Activated CD8-positive, alpha-beta T cell treated with anti-CD3 and anti-CD28 coated beads for 36 hours (primary cell): ENCODE data around the gene TUBB4A. TPM values are rescaled to one million over a fixed set of nuclear protein-coding genes. Genes with fewer than 3 reads are reported as not detected.

Source experiments
- ATAC-seq: fragments of 200-7000 bp; cut with Tn5 transposase; one replicate; pipeline ENCODE4 v1.10.0; 2021; ENCODE audit warnings: mild to moderate bottlenecking, moderate library complexity
- CTCF ChIA-PET: fragments of 350-600 bp; sonication (Branson Sonifier 250); formaldehyde crosslinking; loops from one replicate; lab custom pipeline; 2021; ENCODE audit warnings: antibody characterized with exemption; lab: Charles Lee
- POLR2A ChIA-PET: fragments of 350-600 bp; sonication (Branson Sonifier 250); formaldehyde crosslinking; loops from one replicate; lab custom pipeline; 2021; ENCODE audit warnings: antibody characterized with exemption; lab: Charles Lee
- DNase-seq: peaks from one replicate; pipeline ENCODE4 v3.0.0-alpha.2; 2020
- H3K27ac Mint-ChIP-seq: one replicate; pipeline ENCODE4 v1.8.0; 2021; ENCODE audit warnings: mild to moderate bottlenecking, mixed read lengths
- H3K27me3 Mint-ChIP-seq: one replicate; pipeline ENCODE4 v1.8.0; 2021; ENCODE audit warnings: mixed read lengths
- H3K36me3 Mint-ChIP-seq: one replicate; pipeline ENCODE4 v1.8.0; 2021; ENCODE audit warnings: low read depth, mixed read lengths
- H3K4me1 Mint-ChIP-seq: one replicate; pipeline ENCODE4 v1.8.0; 2021; ENCODE audit warnings: low read depth, mixed read lengths
- H3K4me3 Mint-ChIP-seq: one replicate; pipeline ENCODE4 v1.8.0; 2021; ENCODE audit warnings: mild to moderate bottlenecking, moderate library complexity, mixed read lengths
- H3K9me3 Mint-ChIP-seq: one replicate; pipeline ENCODE4 v1.8.0; 2021; ENCODE audit warnings: mixed read lengths
- CTCF ChIP-seq: fragments of 200-600 bp; IDR thresholded peaks from one replicate; pipeline ENCODE4 v1.8.0; 2022; ENCODE audit warnings: antibody characterized with exemption, mild to moderate bottlenecking
- intact Hi-C: fragments of 100-400 bp; cut with micrococcal nuclease; formaldehyde crosslinking; loops from one replicate; pipeline ENCODE4 v1.10.0; 2022
- total RNA-seq, 2 experiments: library from RNA; stranded (reverse); gene quantifications; one replicate each; pipeline ENCODE4 v1.2.3, GENCODE V29; 2021

The TUBB4A gene
- total RNA-seq, 2 experiments from 2014 or later = 9.6 to 10.6 TPM

- Mint-ChIP-seq H3K4me1 (no peaks in the 10 kb centered on the region), H3K27me3 (no peaks in the 10 kb centered on the region), H3K36me3 (peaks cover 33% of the 10 kb centered on the region), H3K4me3 (no peak overlapping the region), H3K9me3 (peaks cover 19% of the 10 kb centered on the region), H3K27ac (no peak overlapping the region)
- ATAC-seq (no peak), DNase-seq (no peak)
- POLR2A ChIA-PET = interaction anchor here (0.6 to 2.3 kb wide), 2 partner anchors 26 to 36 kb away, joined by 3 to 5 read pairs; no protein-coding TSS in a partner anchor
- intact Hi-C loops = no loop called here
- CTCF ChIA-PET = no interaction called here
- no peak for TF ChIP-seq CTCF
Observed at GRCh38 chr19:6451583-6452222, 50.4 kb downstream of the TUBB4A start.

- Mint-ChIP-seq H3K36me3 (peaks cover 24% of the 10 kb centered on the region), H3K27me3 (no peaks in the 10 kb centered on the region), H3K27ac (no peak overlapping the region), H3K4me3 (no peak overlapping the region), H3K9me3 (peaks cover 15% of the 10 kb centered on the region), H3K4me1 (no peaks in the 10 kb centered on the region)
- no peak for ATAC-seq
- CTCF ChIA-PET = no interaction called here
- no peak for TF ChIP-seq CTCF
- no peak for DNase-seq
- POLR2A ChIA-PET = interaction anchor here (0.6 kb wide), 1 partner anchor 18 kb away, joined by 3 read pairs; no protein-coding TSS in a partner anchor
- intact Hi-C loops = no loop called here
Observed at GRCh38 chr19:6450166-6450565, 51.9 kb downstream of the TUBB4A start.

- Mint-ChIP-seq H3K9me3 (no peaks in the 10 kb centered on the region), H3K4me1 (no peaks in the 10 kb centered on the region)
- POLR2A ChIA-PET = no interaction called here
Observed at GRCh38 chr19:6448045-6448444, 54.1 kb downstream of the TUBB4A start.

GRCh38 chr19:6446452-6446851 is 55.7 kb downstream of the TUBB4A start:
- Mint-ChIP-seq H3K9me3 (no peaks in the 10 kb centered on the region), H3K36me3 (peaks cover 2% of the 10 kb centered on the region), H3K4me3 (no peak overlapping the region), H3K4me1 (no peaks in the 10 kb centered on the region), H3K27ac (no peak overlapping the region), H3K27me3 (no peaks in the 10 kb centered on the region)
- ChIA-PET POLR2A (no interaction called here), CTCF (no interaction called here)
- TF ChIP-seq CTCF = no peak
- DNase-seq (no peak), ATAC-seq (no peak)
- intact Hi-C loops = no loop called here

More at GRCh38 chr19:6448045-6448444, 54.1 kb downstream of the TUBB4A start:
- CTCF ChIA-PET = no interaction called here
- Mint-ChIP-seq H3K36me3 (peaks cover 6% of the 10 kb centered on the region), H3K27ac (no peak overlapping the region), H3K4me3 (no peak overlapping the region), H3K27me3 (no peaks in the 10 kb centered on the region)
- no peak for DNase-seq
- TF ChIP-seq CTCF = no peak
- intact Hi-C loops = no loop called here
- no peak for ATAC-seq

Other genes starting within 250 kb of the TUBB4A start
- 10 to 100 TPM; 41.4 to 44.6 TPM for gene MLLT1, start 222.3 kb downstream of the TUBB4A start, total RNA-seq
- gene ACER1, start 168.7 kb downstream of the TUBB4A start, total RNA-seq = not detected
- gene CLPP, start 140.8 kb downstream of the TUBB4A start, total RNA-seq = 100 to 1,000 TPM; 169 to 175 TPM
- gene ALKBH7, start 129.5 kb downstream of the TUBB4A start, total RNA-seq = 10 to 100 TPM; 34.9 to 40.1 TPM
- gene PSPN, start 126.4 kb downstream of the TUBB4A start, total RNA-seq = 1 to 10 TPM; 1.2 to 1.4 TPM
- gene GTF2F1, start 109.1 kb downstream of the TUBB4A start, total RNA-seq = 10 to 100 TPM; 50.4 to 59.6 TPM
- 100 to 1,000 TPM; 366 to 370 TPM for gene KHSRP, start 77.5 kb downstream of the TUBB4A start, total RNA-seq
- gene SLC25A41, start 68.5 kb downstream of the TUBB4A start, total RNA-seq = not detected
- gene SLC25A23, start 42.5 kb downstream of the TUBB4A start, total RNA-seq = 10 to 100 TPM; 11.9 to 12.1 TPM
- under 1 TPM; 0.58 to 0.70 TPM for gene CRB3, start 38.0 kb downstream of the TUBB4A start, total RNA-seq
- 10 to 100 TPM; 58.2 to 61.2 TPM for gene DENND1C, start 20.5 kb downstream of the TUBB4A start, total RNA-seq
- 1 to 10 TPM; 3.0 to 3.1 TPM for gene TNFSF9, start 28.7 kb upstream of the TUBB4A start, total RNA-seq
- 10 to 100 TPM; 24.6 to 26.2 TPM for gene CD70, start 88.8 kb upstream of the TUBB4A start, total RNA-seq
- gene TNFSF14, start 167.9 kb upstream of the TUBB4A start, total RNA-seq = 10 to 100 TPM; 41.7 to 43.8 TPM
- gene C3, start 218.3 kb upstream of the TUBB4A start, total RNA-seq = 1 to 10 TPM in 1 of 2 experiments, under 1 TPM in 1; 0.34 to 1.1 TPM
- 10 to 100 TPM; 58.2 to 64.8 TPM for gene GPR108, start 235.3 kb upstream of the TUBB4A start, total RNA-seq
- 10 to 100 TPM; 33.8 to 34.3 TPM for gene TRIP10, start 237.4 kb upstream of the TUBB4A start, total RNA-seq